DND-41 (cell line): ENCODE data around the gene KISS1R.

Source experiments
- ATAC-seq: fragments of 200-7000 bp; cut with Tn5 transposase; 3 replicates; pipeline ENCODE4 v1.9.1; 2021; ENCODE audit warnings: low read depth; ENCODE audit not compliant: insufficient read depth
- DNase-seq: peaks from one replicate; pipeline ENCODE4 v3.0.0-alpha.2; 2020
- H2AFZ ChIP-seq: 2 replicates; pipeline ENCODE4 v1.6.0; 2012; ENCODE audit warnings: low read depth, low read length
- H3K27ac ChIP-seq: 2 replicates; pipeline ENCODE4 v1.5.1; 2012; ENCODE audit warnings: low read length, inconsistent platforms
- H3K27me3 ChIP-seq: fragments of 200-600 bp; sonication (generic); 2 replicates; pipeline ENCODE4 v1.6.0; 2012; ENCODE audit warnings: low read length, mild to moderate bottlenecking, inconsistent platforms; ENCODE audit not compliant: insufficient read depth, poor library complexity
- H3K36me3 ChIP-seq: 2 replicates; pipeline ENCODE4 v1.5.1; 2012; ENCODE audit warnings: low read length, inconsistent platforms; ENCODE audit not compliant: insufficient read depth
- H3K4me1 ChIP-seq: 2 replicates; pipeline ENCODE4 v1.5.1; 2012; ENCODE audit warnings: mild to moderate bottlenecking, low read length; ENCODE audit not compliant: insufficient read depth
- H3K4me2 ChIP-seq: 2 replicates; pipeline ENCODE4 v1.6.0; 2012; ENCODE audit warnings: mild to moderate bottlenecking, moderate library complexity, low read length, inconsistent platforms; ENCODE audit not compliant: insufficient read depth
- H3K4me3 ChIP-seq, 2 experiments: fragments of 200-600 bp in 1 of 2; shearing (Covaris generic) in 1 of 2; 2 replicates each; pipeline ENCODE4 v1.5.1; 2012 to 2016; ENCODE audit warnings: inconsistent platforms in 2 of 2, low read length in 2 of 2, mild to moderate bottlenecking in 2 of 2, low read depth in 1 of 2, moderate library complexity in 1 of 2
- H3K79me2 ChIP-seq: 2 replicates; pipeline ENCODE4 v1.6.0; 2012; ENCODE audit warnings: low read length, inconsistent platforms; ENCODE audit not compliant: insufficient read depth
- H3K9ac ChIP-seq: 2 replicates; pipeline ENCODE4 v1.6.0; 2012; ENCODE audit warnings: low read depth, mild to moderate bottlenecking, inconsistent platforms, low read length, moderate library complexity
- H3K9me3 ChIP-seq: 2 replicates; pipeline ENCODE4 v1.5.1; 2012; ENCODE audit warnings: low read length, moderate library complexity, mild to moderate bottlenecking, inconsistent platforms; ENCODE audit not compliant: insufficient read depth, severe bottlenecking
- H4K20me1 ChIP-seq: 2 replicates; pipeline ENCODE4 v1.6.0; 2012; ENCODE audit warnings: low read length; ENCODE audit not compliant: insufficient read depth
- CTCF ChIP-seq: IDR thresholded peaks from 2 replicates; pipeline ENCODE4 v1.5.1; 2012; ENCODE audit warnings: borderline replicate concordance, low read length, moderate library complexity, mild to moderate bottlenecking; ENCODE audit not compliant: poor library complexity, severe bottlenecking; ENCODE audit errors: extremely low read depth
- EZH2 ChIP-seq: IDR thresholded peaks from 3 replicates; pipeline ENCODE4 v1.6.1; 2012; ENCODE audit warnings: borderline replicate concordance, low read depth, mild to moderate bottlenecking, moderate library complexity, low read length, inconsistent platforms; ENCODE audit not compliant: severe bottlenecking

Gene KISS1R

DNA sequence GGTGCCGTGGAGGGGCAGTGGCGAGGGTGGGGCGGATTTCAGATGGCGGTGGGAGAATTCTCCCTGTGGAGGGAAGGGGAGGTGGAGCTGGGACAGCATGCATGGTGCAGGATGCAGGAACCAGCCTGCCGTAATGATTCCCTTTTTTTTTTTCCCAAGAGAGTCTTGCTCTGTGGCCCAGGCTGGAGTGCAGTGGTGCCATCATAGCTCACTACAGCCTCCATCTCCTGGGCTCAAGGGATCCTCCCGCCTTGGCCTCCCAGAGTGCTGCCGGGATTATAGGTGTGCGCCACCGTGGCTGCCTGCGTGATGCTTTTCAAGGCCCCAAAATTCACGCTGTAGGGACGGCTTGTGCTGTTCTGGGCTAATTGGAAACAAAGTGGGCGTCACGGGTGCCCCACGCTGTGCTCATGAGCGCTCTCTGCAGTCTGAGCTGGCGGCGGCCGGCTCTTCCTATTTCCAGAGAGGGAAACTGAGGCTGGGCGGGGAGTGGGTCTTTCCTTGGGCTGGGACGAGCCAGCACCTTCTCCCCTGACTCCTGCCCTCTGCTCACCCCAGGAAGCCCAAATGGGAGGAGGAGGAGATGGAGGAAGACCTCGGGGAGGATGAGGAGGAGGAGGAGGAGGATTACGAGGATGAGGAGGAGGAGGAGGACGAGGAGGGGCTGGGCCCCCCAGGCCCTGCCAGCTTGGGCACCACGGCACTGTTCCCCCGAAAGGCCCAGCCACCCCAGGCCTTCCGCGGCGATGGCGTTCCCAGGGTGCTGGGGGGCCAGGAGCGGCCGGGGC is 14.9 kb downstream of the KISS1R start:
- peaks cover 56% of the 10 kb centered on the region for H3K36me3 ChIP-seq
- no peak overlapping the region for H3K4me3 ChIP-seq
- no peak overlapping the region for H3K27ac ChIP-seq
- no peaks in the 10 kb centered on the region for H3K9me3 ChIP-seq
- TF ChIP-seq EZH2 (no peak), CTCF (no peak)
- peaks cover 35% of the 10 kb centered on the region for H4K20me1 ChIP-seq
- no peak overlapping the region for H3K9ac ChIP-seq
- DNase-seq (no peak), ATAC-seq (no peak)
- peaks cover 13% of the 10 kb centered on the region for H3K4me1 ChIP-seq
- H3K79me2 ChIP-seq, result peaks cover 64% of the 10 kb centered on the region
- H3K27me3 ChIP-seq, result no peaks in the 10 kb centered on the region
- no peak overlapping the region for H3K4me2 ChIP-seq
- no peak overlapping the region for H2AFZ ChIP-seq

GRCh38 chr19:932648-933552 is 15.8 kb downstream of the KISS1R start:
- DNase-seq (no peak), ATAC-seq (no peak)
- Histone ChIP-seq H4K20me1 (peaks cover 32% of the 10 kb centered on the region), H3K4me3 (no peak overlapping the region), H3K4me2 (no peak overlapping the region), H3K9me3 (no peaks in the 10 kb centered on the region), H3K9ac (no peak overlapping the region), H2AFZ (no peak overlapping the region), H3K36me3 (peaks cover 61% of the 10 kb centered on the region), H3K4me1 (peaks cover 5% of the 10 kb centered on the region), H3K27me3 (no peaks in the 10 kb centered on the region), H3K79me2 (peaks cover 60% of the 10 kb centered on the region), H3K27ac (no peak overlapping the region)
- TF ChIP-seq CTCF, result no peak
- TF ChIP-seq EZH2, result no peak

- Histone ChIP-seq H3K4me1 (peaks cover 2% of the 10 kb centered on the region; the same call in 1 of the 2 replicates), H3K4me3 (no peak overlapping the region), H3K36me3 (peaks cover 63% of the 10 kb centered on the region), H3K9me3 (no peaks in the 10 kb centered on the region), H4K20me1 (peaks cover 32% of the 10 kb centered on the region), H2AFZ (no peak overlapping the region), H3K79me2 (peaks cover 60% of the 10 kb centered on the region), H3K27ac (no peak overlapping the region), H3K4me2 (no peak overlapping the region), H3K9ac (no peak overlapping the region), H3K27me3 (no peaks in the 10 kb centered on the region)
- TF ChIP-seq CTCF (no peak), EZH2 (no peak)
- ATAC-seq (no peak), DNase-seq (no peak)
Measured at GRCh38 chr19:933553-933882, 16.4 kb downstream of the KISS1R start.
